GM19328 (cell line): Measurements from ENCODE around the gene TMEM217.
A peak's percentile ranks its signal among the peaks of the same experiment; 100 is the strongest.

Experiments
- ATAC-seq: cut with Tn5 transposase; IDR thresholded peaks from one replicate; pipeline ENCODE4 v1.9.1; 2021; ENCODE audit warnings: mild to moderate bottlenecking, moderate library complexity; ENCODE audit not compliant: unreplicated experiment

Gene TMEM217

DNA sequence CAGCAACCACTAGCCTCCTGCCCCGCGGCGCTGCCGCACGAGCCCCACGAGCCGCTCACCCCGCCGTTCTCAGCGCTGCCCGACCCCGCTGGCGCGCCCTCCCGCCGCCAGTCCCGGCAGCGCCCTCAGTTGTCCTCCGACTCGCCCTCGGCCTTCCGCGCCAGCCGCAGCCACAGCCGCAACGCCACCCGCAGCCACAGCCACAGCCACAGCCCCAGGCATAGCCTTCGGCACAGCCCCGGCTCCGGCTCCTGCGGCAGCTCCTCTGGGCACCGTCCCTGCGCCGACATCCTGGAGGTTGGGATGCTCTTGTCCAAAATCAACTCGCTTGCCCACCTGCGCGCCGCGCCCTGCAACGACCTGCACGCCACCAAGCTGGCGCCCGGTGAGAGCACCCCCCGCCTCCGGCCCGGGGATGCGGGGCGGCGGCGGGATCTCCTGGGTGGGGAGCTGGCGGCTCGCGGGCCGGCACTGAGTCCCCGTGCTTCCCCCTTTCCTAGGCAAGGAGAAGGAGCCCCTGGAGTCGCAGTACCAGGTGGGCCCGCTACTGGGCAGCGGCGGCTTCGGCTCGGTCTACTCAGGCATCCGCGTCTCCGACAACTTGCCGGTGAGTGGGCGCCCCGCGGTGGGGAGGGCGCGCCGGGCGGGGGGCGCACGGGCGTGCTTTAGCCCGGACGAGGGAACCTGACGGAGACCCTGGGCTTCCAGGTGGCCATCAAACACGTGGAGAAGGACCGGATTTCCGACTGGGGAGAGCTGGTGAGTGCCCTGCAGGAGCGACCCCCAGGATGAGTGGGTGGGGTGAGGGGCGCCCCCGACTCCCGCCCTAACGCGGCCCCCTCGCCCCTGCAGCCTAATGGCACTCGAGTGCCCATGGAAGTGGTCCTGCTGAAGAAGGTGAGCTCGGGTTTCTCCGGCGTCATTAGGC is 87.4 kb downstream of the TMEM217 start:
- peak; percentile 25 for ATAC-seq

DNA sequence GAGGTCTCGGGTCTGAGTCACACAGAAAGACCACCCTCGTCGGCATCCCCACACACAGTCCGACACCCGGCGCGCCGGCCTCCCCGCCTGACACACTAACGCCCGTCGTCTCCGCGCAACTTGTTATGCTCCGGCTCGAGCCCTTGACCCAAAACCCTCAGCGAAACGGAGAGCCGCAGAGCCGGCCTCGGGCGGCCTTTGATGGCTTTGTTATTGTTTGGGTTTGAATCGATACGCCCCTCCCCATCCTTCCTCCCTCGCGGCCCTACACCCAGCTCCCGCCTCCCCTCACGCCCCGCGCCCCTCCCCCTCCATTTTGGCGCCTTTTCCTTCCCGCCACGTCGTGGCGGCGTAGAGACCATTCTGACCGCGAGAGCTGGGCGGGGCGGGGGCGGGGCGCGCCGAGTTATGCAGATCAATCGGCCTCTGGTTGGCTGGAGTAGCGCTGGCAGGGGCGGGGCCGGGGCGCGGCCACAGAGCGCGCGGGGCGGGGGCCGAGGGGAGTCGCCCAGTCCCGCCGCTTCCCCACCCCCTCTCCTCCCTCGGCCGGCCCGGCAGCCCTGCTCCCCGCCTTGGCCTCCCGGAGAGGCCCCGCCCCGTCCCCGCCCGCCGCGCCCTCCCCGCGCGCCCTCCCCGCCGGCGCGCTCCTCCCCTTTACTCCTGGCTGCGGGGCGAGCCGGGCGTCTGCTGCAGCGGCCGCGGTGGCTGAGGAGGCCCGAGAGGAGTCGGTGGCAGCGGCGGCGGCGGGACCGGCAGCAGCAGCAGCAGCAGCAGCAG is 88.3 kb downstream of the TMEM217 start, which contains the start of gene PIM1:
Gene PIM1 (plus strand): TSS at position 657 of the 777 bp plus-strand sequence. CDS start 424 bp downstream, outside the sequence.
- ATAC-seq, result peak; percentile 69

DNA sequence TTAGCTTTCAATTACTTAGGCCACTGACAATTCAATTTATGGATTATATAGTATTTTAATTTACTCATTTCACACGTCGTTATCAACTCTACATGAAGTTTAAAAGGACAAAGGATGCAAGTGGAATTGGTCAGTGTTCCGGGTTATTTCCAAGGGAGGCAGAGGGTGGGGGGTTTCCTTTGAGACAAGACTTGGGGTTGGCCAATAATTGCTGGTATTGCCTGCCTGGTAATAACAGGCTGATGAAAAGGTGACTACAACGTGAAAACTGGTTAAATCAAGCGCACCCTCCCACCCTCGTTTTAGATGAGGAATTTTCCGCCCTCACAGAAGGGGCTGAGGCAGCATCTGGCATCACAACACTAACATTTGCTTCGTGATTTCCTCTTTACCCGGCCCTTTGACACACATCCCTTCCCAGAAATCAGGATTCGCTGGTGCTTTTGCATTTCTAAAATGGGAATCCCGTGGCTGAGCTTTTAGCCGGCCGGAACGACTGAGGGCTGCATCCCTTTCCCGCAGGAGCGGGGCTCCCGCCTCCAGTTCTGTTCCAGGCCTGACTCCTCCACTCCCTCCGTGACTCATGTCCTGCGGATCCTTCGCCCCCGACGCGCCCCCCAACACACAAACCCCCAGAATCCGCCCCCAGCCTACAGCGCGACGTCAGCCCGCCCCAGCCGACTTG is 89.0 kb downstream of the TMEM217 start:
- no peak for ATAC-seq

DNA sequence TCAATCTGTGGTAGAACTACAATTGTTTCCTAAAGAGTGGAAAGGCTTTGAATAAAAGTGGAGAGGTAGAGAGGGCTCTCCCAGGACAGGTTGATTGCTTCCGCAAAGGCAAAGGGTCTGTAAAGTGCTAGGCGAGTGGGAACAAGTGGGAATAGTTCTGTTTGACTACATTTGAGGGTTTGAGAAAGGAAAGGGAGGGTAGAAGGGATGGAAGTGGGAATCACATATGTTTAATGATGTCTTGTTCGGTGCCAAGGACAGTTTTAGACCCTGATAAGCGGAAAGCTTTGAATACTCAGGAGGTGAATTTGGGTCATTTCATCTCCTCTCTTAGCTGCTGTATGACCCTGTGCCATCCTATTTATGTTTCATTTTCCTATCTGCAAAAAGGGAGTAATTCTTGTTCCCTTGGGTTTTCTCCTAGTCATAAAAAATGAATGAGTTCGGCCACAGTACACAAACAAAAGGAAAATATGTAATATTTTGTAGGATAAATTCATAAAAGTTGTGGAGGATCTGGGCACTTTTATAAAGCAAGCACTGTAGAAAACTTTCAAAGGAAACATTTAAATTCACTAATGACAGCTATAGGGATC is 89.7 kb downstream of the TMEM217 start:
- ATAC-seq, result no peak

DNA sequence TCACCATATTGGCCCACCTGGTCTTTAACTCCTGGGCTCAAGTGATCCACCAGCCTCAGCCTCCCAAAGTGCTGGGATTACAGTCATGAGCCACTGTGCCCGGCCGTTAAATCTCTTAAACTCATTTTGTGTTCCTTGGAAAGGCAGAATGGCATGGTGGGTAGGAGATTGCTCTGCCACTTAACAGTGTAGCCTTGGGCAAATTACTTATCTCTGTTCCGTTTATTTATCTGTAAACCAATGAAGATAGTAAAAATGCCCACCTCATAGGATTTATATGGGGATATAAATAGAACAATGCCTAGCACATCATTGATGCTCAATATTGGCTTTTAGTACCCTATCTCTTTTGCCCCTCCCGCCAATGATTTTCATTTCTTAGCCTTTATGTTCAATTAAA is 95.2 kb downstream of the TMEM217 start:
- ATAC-seq, result no peak
